Stomach smooth muscle (tissue), 2 donors: ENCODE measurements around the gene GP1BB.

ENCODE experiments used
- H3K27ac ChIP-seq: one replicate; pipeline ENCODE4 v1.7.0; 2013; ENCODE audit warnings: mild to moderate bottlenecking, low read length, inconsistent platforms
- H3K27me3 ChIP-seq, 2 donors: one replicate each; pipeline ENCODE4 v1.7.0; 2013; ENCODE audit warnings: low read length in 2 of 2; ENCODE audit not compliant: insufficient read depth in 2 of 2, control insufficient read depth in 1 of 2
- H3K36me3 ChIP-seq, 2 donors: one replicate each; pipeline ENCODE4 v1.7.0; 2013; ENCODE audit warnings: low read length in 2 of 2; ENCODE audit not compliant: control insufficient read depth in 2 of 2, insufficient read depth in 2 of 2
- H3K4me1 ChIP-seq: one replicate; pipeline ENCODE4 v1.7.0; 2013; ENCODE audit warnings: low read length; ENCODE audit not compliant: control insufficient read depth, insufficient read depth
- H3K4me3 ChIP-seq, 2 donors: one replicate each; pipeline ENCODE4 v1.7.0; 2013; ENCODE audit warnings: low read length in 2 of 2
- H3K9ac ChIP-seq, 2 donors: one replicate each; pipeline ENCODE4 v1.7.0; 2013; ENCODE audit warnings: low read length in 2 of 2, mild to moderate bottlenecking in 1 of 2
- H3K9me3 ChIP-seq, 2 donors: one replicate each; pipeline ENCODE4 v1.7.0; 2013; ENCODE audit warnings: low read length in 2 of 2; ENCODE audit not compliant: control insufficient read depth in 2 of 2
- donor health status: healthy.
- donor health status: Pancreatic carcinoma.

Gene GP1BB

DNA sequence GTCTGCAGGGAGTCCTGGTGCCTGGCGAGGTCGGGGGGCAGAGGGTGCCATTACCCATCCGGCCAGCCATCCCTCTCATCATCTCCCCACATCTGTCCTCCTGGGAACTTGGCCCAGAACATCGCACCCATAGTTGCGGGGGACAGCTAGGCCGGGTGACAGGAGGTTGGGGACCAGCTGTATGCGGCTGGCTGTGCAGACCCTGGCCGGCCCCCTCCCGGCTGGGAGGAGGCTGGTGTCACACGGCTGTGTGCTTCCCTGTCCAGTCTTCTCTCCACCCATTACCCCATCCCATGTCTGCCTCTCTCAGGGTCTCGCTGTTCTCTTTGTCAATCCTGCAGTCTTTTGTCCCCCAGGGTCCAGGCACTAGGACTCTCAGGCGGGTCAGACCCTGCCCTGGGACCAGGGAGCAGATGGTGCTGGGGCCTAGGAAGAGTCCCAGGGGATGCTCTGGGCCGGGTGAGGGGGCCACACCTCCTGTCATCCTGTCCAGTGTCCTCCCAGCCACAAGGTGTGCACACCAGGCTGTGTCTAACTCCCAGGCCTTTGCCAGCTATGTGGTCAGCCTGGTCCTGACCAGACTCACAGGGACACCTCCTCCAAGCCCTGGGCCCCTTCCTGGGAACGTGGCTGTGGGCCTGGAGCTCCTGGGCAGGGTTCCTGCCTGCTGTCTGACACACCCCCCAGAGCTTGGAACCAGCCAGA is 30.8 kb downstream of the GP1BB start:
- no peak overlapping the region for H3K4me3 ChIP-seq
- H3K27me3 ChIP-seq: peaks cover 40 to 70% of the 10 kb centered on the region in 2 donors

DNA sequence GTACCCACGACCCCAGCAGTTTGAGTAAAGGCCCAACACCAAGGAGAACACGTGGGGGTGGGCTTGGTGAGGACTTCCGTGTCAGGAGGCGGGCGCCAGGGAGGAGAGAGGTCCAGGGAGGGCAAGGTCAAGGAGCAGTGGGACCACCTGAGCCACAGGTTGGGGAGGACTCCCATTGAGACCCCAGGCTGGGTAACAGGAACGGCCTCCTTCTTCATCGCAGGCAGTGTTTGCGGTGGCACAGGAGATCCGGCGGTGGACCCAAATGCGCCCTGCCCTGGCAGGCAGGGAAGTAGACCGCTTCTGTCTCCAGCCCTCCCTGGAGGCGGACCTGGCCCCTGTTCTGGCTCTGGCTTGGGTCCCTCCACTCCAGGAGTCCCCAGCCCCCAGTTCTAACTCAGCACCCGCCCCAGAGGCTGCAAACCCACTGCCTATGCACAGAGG is 31.4 kb downstream of the GP1BB start:
- peaks cover 23% of the 10 kb centered on the region for H3K4me1 ChIP-seq
- no peaks in the 10 kb centered on the region for H3K36me3 ChIP-seq
- no peak overlapping the region for H3K9ac ChIP-seq
- no peak overlapping the region for H3K27ac ChIP-seq
- peaks cover 44 to 76% of the 10 kb centered on the region in 2 donors for H3K27me3 ChIP-seq
- no peak overlapping the region for H3K4me3 ChIP-seq
- H3K9me3 ChIP-seq: no peaks in the 10 kb centered on the region

More for the DNA sequence above, 30.8 kb downstream of the GP1BB start:
- no peak overlapping the region for H3K9ac ChIP-seq
- H3K9me3 ChIP-seq: no peaks in the 10 kb centered on the region
- H3K36me3 ChIP-seq: no peaks in the 10 kb centered on the region
- H3K27ac ChIP-seq: no peak overlapping the region
- peaks cover 18% of the 10 kb centered on the region for H3K4me1 ChIP-seq

DNA sequence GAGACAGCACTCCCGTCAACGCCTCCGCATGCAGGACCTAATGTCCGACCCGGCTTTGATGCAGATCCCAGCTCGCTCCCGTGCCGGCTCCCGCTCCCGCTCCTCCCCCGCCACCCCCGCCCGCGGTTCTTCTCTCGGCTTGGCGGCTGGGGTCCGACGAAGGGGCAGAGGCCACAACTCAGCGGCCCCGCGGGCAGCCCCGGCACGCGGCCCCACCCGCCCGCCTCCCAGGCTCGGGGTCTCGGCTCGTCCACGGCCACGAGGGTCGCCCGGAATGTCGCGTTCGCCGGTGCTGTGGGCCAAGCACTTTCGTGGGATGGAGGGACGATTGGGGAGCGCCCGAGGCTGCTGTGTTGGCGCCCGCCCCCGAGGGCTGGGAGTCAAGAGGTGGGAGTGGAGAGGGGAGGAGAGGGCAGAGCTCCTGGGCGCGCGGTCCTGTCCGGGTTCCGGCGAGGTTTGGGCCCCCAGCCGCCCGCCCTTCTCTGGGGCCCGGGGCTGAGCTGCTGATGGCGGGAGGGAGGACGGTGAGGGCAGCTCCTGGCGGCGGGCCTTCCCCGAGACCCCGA is 31.9 kb downstream of the GP1BB start:
- H3K9me3 ChIP-seq: no peaks in the 10 kb centered on the region
- peaks cover 46 to 79% of the 10 kb centered on the region in 2 donors for H3K27me3 ChIP-seq
- H3K4me1 ChIP-seq: peaks cover 23% of the 10 kb centered on the region
- H3K36me3 ChIP-seq: no peaks in the 10 kb centered on the region
- H3K4me3 ChIP-seq: no peak overlapping the region
- no peak overlapping the region for H3K9ac ChIP-seq
- no peak overlapping the region for H3K27ac ChIP-seq

DNA sequence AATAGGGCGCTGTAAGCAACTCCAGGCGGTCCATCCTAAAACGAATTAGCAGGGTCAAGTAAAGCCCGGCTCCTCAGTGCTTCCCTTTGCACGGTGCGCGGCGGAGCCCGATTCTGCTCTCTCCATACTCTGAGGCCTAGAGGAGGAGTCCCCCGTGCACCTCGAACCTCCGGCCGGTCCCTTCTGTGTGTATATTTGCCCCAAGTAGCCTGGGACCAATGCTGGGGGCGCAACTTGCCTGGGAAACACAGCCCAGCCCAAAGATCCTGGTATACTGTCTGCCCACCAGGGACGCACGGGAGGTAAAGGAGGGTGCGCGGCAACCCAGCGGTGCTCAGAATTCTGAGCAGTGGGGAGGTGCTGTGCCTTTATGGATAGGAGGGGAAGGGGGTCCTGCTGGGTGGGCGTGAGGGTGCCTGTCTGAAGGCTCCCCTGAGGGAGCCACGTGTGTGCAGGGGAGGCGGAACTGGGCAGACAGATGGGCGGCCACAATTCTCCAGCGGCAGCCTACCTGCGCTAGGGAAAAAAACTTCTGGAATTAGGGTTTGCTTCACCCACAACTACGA is 32.5 kb downstream of the GP1BB start:
- no peak overlapping the region for H3K4me3 ChIP-seq
- H3K36me3 ChIP-seq: no peaks in the 10 kb centered on the region
- H3K27me3 ChIP-seq: peaks cover 46 to 79% of the 10 kb centered on the region in 2 donors
- H3K9me3 ChIP-seq: no peaks in the 10 kb centered on the region
- H3K27ac ChIP-seq: no peak overlapping the region
- H3K9ac ChIP-seq: no peak overlapping the region
- H3K4me1 ChIP-seq: peaks cover 23% of the 10 kb centered on the region

DNA sequence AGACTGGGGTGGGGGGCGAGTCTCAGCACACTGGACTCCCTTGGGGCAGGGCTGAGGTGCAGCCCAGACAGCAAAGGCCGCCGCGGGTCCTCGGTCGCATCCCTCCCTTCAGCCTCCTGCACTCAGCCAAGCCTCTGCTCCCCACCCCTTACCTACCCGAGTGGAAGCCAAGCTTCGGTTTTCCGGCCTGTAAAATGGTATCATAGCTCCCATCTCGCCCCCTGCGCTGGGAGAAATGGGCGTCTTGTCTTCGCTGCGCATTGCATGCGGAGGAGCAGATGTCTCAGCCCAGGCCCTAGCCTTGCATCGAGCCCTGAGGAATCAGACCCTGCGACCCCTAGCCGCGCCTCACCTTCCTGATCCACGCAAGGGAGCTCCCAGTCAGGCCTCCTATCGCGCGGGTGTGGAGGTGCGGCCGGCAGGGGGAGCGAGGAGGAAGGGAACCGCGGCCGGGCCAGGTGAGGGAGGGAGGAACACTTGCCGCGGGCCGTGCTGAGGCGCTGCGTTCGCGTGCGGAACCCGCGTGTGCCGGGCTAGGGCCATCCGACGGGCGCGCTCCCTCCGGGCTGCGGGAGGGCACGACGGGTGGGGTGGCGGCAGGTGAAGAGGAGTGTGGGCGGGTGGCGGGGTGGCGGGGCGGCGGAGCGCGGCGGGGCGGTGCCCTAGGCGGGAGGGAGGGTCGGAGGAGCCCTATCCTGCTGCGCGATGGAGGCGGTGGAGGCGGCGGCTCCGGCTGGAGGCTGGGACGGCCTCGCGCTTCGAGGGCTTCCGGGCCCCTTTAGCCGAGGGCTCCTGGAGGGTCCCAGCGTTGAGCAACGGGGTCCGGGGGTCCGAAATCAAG is 33.2 kb downstream of the GP1BB start:
- Histone ChIP-seq H3K36me3 (no peaks in the 10 kb centered on the region), H3K27me3 (peaks cover 46 to 83% of the 10 kb centered on the region in 2 donors), H3K27ac (no peak overlapping the region), H3K4me3 (peak overlapping the region in 1 of 2 donors; percentile 29), H3K9ac (no peak overlapping the region), H3K4me1 (peaks cover 26% of the 10 kb centered on the region), H3K9me3 (no peaks in the 10 kb centered on the region)

DNA sequence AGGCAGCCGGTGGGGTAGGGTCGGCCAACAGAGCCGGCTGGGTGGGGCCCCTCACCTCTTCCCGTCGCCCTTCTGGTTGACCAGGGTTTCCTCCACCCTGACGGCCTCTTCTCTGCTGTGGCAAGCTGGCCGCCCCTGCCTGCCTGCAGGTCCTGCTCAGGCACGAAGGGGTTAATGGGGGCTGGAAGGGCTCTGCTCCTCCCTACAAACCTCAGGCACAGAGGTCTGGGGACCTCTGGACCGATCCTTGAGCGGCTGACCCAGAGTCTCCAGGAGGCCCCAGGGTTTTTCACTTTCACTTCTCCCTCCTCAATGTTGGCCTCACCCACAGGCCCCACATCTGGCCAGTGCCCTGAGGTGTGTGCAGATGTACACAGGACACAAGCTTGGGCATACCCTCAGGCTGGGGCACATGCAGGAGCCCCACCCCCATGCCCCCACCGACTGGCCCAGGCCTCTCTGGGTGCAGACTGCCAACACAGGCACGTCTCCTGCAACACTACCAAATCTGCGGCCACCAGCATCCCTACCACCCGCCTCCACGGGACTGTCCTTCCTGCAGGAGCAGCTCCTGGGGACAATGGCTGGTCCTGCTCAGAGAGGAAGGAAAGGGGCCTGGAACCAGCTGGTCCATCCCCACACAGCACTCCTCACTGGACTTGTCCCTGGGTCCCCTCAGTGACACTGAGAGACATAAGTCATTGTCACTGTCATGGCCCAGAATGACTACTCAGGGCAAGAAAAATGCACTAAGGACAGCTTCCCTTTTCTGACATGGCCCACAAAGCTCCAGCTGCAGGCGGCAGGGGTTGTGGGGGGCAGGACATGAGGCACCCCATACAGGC is 34.0 kb downstream of the GP1BB start:
- Histone ChIP-seq H3K27me3 (peaks cover 54 to 84% of the 10 kb centered on the region in 2 donors), H3K27ac (no peak overlapping the region), H3K4me3 (peak overlapping the region in 1 of 2 donors; percentile 35), H3K9me3 (no peaks in the 10 kb centered on the region), H3K9ac (no peak overlapping the region), H3K36me3 (no peaks in the 10 kb centered on the region), H3K4me1 (peaks cover 26% of the 10 kb centered on the region)

DNA sequence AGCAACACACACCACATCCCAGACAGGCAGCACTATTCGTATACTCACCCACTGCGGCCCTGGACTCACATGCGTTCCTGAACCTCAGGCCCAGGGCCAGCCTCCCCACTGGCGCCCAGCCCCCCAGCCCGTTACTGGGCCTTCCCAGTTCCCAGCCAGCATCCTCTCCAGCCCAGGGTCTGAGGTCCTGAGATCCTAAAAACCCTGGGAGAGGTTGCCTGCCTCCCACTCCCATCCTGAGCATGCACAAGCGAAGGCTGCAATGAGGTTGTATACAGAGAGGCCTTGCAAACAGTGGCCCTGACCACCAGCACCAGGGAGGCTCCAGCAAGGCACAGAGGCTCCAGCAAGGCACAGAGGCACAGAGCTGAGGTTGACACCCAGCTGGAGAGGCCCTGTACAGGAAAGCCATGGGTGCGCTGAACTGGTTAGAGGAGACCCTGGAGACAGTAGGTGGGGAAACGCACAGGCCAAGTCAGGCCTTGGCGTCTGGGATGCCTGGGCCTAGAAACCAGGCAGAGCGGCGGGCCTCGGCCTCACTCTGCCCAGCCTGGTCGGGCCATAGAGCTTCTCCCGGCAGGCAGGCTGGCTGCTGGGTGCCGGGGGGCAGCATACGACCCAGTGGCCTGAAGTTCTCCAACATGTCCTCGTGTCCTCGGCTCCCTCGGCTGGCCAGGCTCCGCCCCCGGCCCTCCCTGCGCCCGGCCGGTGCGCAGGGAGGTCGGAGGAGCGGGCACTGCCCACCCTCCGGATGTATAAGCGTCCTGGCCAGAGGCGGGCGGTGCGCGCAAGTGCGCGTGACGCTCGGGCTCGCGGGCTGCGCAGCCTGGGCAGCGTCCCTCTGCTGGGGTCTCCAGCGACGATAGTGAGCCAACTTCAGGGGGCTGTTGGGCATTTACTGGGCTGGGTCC is 34.9 kb downstream of the GP1BB start:
- Histone ChIP-seq H3K9me3 (no peaks in the 10 kb centered on the region), H3K27me3 (peaks cover 56 to 87% of the 10 kb centered on the region in 2 donors), H3K9ac (no peak overlapping the region), H3K4me3 (no peak overlapping the region), H3K36me3 (no peaks in the 10 kb centered on the region), H3K4me1 (peaks cover 26% of the 10 kb centered on the region), H3K27ac (no peak overlapping the region)

DNA sequence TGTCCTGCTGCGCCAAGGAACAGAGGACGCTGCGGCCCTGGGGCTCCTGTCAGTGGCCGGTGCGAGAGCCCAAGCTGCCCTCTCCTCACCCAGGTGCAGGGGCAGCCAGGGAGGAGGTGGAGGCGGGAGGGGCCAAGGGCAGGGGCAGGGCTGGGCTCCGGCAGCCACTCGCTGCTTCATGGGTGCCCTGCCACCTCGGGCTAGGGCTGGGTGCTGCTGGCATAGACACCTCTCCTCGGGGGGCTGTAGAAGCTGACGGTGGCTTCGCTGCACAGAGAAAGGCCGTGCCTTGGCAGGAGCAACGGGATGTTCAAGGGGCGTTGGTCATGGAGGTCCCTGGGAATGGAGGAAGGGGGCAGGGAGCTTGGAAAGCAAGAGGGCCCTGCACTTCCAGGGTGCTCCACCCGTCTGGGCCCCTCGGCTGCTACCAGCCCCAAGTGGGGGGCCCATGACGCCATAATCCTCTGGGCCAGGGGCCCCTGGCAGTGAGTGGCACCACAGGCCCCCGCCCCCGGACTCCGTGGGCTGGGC is 35.6 kb downstream of the GP1BB start:
- no peak overlapping the region for H3K9ac ChIP-seq
- H3K27ac ChIP-seq: no peak overlapping the region
- H3K36me3 ChIP-seq: no peaks in the 10 kb centered on the region
- H3K27me3 ChIP-seq: peaks cover 56 to 87% of the 10 kb centered on the region in 2 donors
- peaks cover 26% of the 10 kb centered on the region for H3K4me1 ChIP-seq
- no peaks in the 10 kb centered on the region for H3K9me3 ChIP-seq
- H3K4me3 ChIP-seq: no peak overlapping the region

DNA sequence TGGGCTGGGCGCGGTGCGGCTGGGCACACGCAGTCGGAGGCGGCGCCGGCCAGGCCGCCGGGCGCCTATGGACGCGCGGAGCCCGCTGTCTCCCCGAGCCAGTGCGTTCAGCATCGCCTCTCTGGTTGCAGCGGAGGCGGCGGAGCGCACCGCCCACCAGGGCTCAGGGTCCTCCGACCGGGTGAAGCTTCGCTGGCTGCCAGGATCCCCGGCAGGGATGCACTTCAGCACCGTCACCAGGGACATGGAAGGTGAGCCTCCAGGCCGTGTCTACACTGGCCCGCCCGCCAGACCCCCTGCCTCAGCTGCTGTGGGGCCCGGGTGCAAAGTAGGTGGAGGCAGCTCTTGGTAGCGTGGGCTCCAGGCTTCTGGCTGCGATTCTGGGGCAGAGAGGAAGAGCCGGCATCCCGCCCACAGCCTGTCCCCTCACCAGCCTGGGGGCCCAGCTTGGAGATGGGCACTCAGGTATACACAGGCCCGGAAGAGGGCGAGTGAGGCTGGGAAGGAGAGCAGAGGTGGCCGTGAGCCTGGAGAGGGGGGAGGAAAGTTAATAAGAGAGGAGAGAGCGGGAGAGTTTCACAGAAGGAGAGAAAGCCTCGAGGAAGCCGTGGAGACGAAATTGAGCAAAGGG is 36.2 kb downstream of the GP1BB start:
- peaks cover 53 to 87% of the 10 kb centered on the region in 2 donors for H3K27me3 ChIP-seq

More for the DNA sequence above, 36.2 kb downstream of the GP1BB start:
- Histone ChIP-seq H3K4me3 (no peak overlapping the region), H3K9ac (no peak overlapping the region), H3K9me3 (no peaks in the 10 kb centered on the region), H3K27ac (no peak overlapping the region), H3K36me3 (no peaks in the 10 kb centered on the region), H3K4me1 (peaks cover 26% of the 10 kb centered on the region)
